ENCODE measurements around the gene DDX4. TPM values are rescaled to one million over a fixed set of nuclear protein-coding genes. Genes with fewer than 3 reads are reported as not detected.

Gene DDX4
- total and polyA plus RNA-seq, 2 donors (not counting 1 experiment from before 2014, with no cell fraction given) = not detected

DNA sequence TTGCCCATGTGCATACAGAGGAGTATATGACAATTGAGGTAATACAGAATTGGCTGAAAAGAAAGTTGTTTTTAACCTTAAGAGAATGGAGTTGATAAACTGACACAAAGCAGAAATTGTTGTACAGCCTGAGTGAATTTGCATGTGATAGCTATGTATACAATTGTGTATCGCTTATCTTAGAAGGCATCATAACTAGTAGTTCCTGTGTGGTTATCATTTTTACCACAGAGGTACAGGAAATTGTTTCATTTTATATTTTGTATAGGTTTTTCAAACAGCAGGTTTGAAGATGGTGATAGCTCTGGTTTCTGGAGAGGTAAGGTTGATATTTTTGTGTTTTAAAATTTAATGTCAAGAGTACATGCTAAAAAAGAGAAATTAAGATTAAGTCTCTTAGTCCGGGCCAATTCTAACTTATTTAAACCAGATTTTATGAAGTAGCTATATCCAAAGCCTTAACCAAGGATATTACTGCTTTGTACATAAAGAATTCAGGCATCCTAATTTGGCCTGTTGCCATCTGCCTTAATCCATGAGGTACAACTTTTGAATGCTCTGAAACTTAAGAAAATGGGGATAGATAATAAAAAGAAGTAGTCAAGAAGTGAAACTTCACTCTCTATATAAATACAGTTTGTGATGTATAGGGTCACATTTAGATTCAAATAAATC, 26.0 kb downstream of the DDX4 start:
- H3K79me2 ChIP-seq (ENCODE audit: control insufficient read depth, insufficient read depth, low read length) = no peaks in the 10 kb centered on the region
- H3K4me1 ChIP-seq (ENCODE audit: control insufficient read depth in 2 of 2, insufficient read depth in 2 of 2, low read length in 2 of 2) = no peaks in the 10 kb centered on the region
- no peak for DNase-seq
- intact Hi-C loops (cut with micrococcal nuclease) = no loop called here
- H3K27ac ChIP-seq (ENCODE audit: low read length in 2 of 2) = no peak overlapping the region
- H3K27me3 Mint-ChIP-seq = peaks cover 15% of the 10 kb centered on the region
- no peak overlapping the region for H3K9ac ChIP-seq (ENCODE audit: low read length)
- no peak overlapping the region for H3K4me2 ChIP-seq (replicated peaks; ENCODE audit: low read depth, low read length, poor library complexity, severe bottlenecking)
- H3K9me3 Mint-ChIP-seq (ENCODE audit: insufficient read depth) = no peaks in the 10 kb centered on the region
- ATAC-seq (ENCODE audit: low read depth) = no peak
- no CpG with 5 or more reads among the region's 2 CpGs for WGBS (ENCODE audit: insufficient coverage)
- TF ChIP-seq EZH2 (IDR thresholded peaks at IDR 0.05; ENCODE audit: borderline replicate concordance, insufficient read depth, low read depth, low read length, poor library complexity, severe bottlenecking) = no peak
- TF ChIP-seq, protein P1, sequence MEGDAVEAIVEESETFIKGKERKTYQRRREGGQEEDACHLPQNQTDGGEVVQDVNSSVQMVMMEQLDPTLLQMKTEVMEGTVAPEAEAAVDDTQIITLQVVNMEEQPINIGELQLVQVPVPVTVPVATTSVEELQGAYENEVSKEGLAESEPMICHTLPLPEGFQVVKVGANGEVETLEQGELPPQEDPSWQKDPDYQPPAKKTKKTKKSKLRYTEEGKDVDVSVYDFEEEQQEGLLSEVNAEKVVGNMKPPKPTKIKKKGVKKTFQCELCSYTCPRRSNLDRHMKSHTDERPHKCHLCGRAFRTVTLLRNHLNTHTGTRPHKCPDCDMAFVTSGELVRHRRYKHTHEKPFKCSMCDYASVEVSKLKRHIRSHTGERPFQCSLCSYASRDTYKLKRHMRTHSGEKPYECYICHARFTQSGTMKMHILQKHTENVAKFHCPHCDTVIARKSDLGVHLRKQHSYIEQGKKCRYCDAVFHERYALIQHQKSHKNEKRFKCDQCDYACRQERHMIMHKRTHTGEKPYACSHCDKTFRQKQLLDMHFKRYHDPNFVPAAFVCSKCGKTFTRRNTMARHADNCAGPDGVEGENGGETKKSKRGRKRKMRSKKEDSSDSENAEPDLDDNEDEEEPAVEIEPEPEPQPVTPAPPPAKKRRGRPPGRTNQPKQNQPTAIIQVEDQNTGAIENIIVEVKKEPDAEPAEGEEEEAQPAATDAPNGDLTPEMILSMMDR (IDR thresholded peaks at IDR 0.05) = no peak
- no peak overlapping the region for H3K27ac Mint-ChIP-seq
- ChIA-PET CTCF (no interaction called here), POLR2A (no interaction called here)
- H3K4me3 Mint-ChIP-seq = no peak overlapping the region
- no peaks in the 10 kb centered on the region for H3K36me3 ChIP-seq (replicated peaks in 1 of 2; ENCODE audit: control extremely low read depth in 1 of 2, control insufficient read depth in 1 of 2, extremely low read depth in 1 of 2, insufficient read depth in 2 of 2, low read length in 1 of 2)
- no peaks in the 10 kb centered on the region for H3K9me3 ChIP-seq (ENCODE audit: control extremely low read depth in 1 of 3, control insufficient read depth in 2 of 3, insufficient read depth in 1 of 3, low read length in 2 of 3)
- H3K4me1 Mint-ChIP-seq = no peaks in the 10 kb centered on the region
- H3K27me3 ChIP-seq (replicated peaks in 1 of 4; ENCODE audit: control extremely low read depth in 1 of 4, control insufficient read depth in 3 of 4, insufficient read depth in 4 of 4, low read length in 3 of 4) = peaks cover 0 to 9% (median 0%) of the 10 kb centered on the region in 4 experiments
- H4K20me1 ChIP-seq (ENCODE audit: control insufficient read depth, insufficient read depth, low read length, poor library complexity, severe bottlenecking) = no peaks in the 10 kb centered on the region
- H2AFZ ChIP-seq (ENCODE audit: insufficient read depth, low read depth, low read length, poor library complexity, severe bottlenecking) = no peak overlapping the region
- H3K4me3 ChIP-seq (ENCODE audit: control extremely low read depth in 1 of 5, extremely low read depth in 1 of 5, insufficient read depth in 1 of 5, low read depth in 2 of 5, low read length in 4 of 5) = no peak overlapping the region

DNA sequence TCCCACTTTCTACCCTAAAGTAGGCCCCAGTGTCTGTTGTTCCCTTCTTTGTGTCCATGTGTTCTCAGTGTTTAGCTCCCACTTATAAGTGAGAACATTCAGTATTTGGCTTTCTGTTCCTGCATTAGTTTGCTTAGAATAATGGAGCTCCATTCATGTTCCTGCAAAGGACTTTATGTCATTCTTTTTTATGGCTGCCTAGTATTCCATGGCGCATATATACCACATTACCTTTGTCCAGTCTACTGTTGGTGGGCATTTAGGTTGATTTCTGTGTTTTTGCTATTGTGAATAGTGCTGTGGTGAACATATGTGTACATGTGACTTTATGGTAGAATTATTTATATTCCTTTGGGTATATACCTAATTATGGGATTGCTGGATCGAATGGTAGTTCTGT, 30.4 kb downstream of the DDX4 start:
- Histone ChIP-seq H3K79me2 (ENCODE audit: control insufficient read depth, insufficient read depth, low read length) (no peaks in the 10 kb centered on the region), H3K36me3 (replicated peaks in 1 of 2; ENCODE audit: control extremely low read depth in 1 of 2, control insufficient read depth in 1 of 2, extremely low read depth in 1 of 2, insufficient read depth in 2 of 2, low read length in 1 of 2) (no peaks in the 10 kb centered on the region), H3K4me1 (ENCODE audit: control insufficient read depth in 2 of 2, insufficient read depth in 2 of 2, low read length in 2 of 2) (no peaks in the 10 kb centered on the region), H3K27me3 (replicated peaks in 1 of 4; ENCODE audit: control extremely low read depth in 1 of 4, control insufficient read depth in 3 of 4, insufficient read depth in 4 of 4, low read length in 3 of 4) (no peaks in the 10 kb centered on the region), H3K9ac (ENCODE audit: low read length) (no peak overlapping the region), H3K27ac (ENCODE audit: low read length in 2 of 2) (no peak overlapping the region), H3K4me3 (ENCODE audit: control extremely low read depth in 1 of 5, extremely low read depth in 1 of 5, insufficient read depth in 1 of 5, low read depth in 2 of 5, low read length in 4 of 5) (no peak overlapping the region), H3K9me3 (ENCODE audit: control extremely low read depth in 1 of 3, control insufficient read depth in 2 of 3, insufficient read depth in 1 of 3, low read length in 2 of 3) (no peaks in the 10 kb centered on the region), H2AFZ (ENCODE audit: insufficient read depth, low read depth, low read length, poor library complexity, severe bottlenecking) (no peak overlapping the region), H3K4me2 (replicated peaks; ENCODE audit: low read depth, low read length, poor library complexity, severe bottlenecking) (no peak overlapping the region), H4K20me1 (ENCODE audit: control insufficient read depth, insufficient read depth, low read length, poor library complexity, severe bottlenecking) (no peaks in the 10 kb centered on the region)
- intact Hi-C loops (cut with micrococcal nuclease) = no loop called here
- Mint-ChIP-seq H3K27me3 (no peaks in the 10 kb centered on the region), H3K9me3 (ENCODE audit: insufficient read depth) (no peaks in the 10 kb centered on the region), H3K27ac (no peak overlapping the region), H3K4me3 (no peak overlapping the region), H3K4me1 (no peaks in the 10 kb centered on the region)
- ChIA-PET POLR2A (no interaction called here), CTCF (no interaction called here)
- ATAC-seq (ENCODE audit: low read depth) (no peak), DNase-seq (no peak)
- TF ChIP-seq, protein P1 (IDR thresholded peaks at IDR 0.05) = no peak
- TF ChIP-seq EZH2 (IDR thresholded peaks at IDR 0.05; ENCODE audit: borderline replicate concordance, insufficient read depth, low read depth, low read length, poor library complexity, severe bottlenecking) = no peak
- no CpG with 5 or more reads among the region's 2 CpGs for WGBS (ENCODE audit: insufficient coverage)

Measured in B cell (primary cell).